Measurements from ENCODE around the gene CELF4.

DNA sequence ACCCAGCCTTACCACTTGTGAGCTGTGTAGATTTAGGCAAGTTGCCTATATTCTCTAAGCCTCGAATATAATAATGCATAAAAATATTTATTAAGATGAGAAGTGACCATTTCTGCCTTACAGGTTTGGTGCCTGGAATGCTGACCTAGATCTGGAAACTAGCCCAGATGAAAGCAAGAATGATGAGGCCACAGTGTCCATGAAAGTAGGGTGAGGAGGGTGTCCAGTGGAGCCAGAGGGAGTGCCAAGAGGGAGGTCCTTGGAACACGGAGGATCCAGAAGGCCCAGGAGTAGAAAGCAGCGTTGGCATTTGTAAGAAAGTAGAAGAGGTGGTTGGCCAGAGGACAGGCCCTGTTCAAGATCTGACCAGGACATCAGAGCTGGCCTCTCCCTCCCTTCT is 334.3 kb downstream of the CELF4 start:
- TF ChIP-seq, protein P1, sequence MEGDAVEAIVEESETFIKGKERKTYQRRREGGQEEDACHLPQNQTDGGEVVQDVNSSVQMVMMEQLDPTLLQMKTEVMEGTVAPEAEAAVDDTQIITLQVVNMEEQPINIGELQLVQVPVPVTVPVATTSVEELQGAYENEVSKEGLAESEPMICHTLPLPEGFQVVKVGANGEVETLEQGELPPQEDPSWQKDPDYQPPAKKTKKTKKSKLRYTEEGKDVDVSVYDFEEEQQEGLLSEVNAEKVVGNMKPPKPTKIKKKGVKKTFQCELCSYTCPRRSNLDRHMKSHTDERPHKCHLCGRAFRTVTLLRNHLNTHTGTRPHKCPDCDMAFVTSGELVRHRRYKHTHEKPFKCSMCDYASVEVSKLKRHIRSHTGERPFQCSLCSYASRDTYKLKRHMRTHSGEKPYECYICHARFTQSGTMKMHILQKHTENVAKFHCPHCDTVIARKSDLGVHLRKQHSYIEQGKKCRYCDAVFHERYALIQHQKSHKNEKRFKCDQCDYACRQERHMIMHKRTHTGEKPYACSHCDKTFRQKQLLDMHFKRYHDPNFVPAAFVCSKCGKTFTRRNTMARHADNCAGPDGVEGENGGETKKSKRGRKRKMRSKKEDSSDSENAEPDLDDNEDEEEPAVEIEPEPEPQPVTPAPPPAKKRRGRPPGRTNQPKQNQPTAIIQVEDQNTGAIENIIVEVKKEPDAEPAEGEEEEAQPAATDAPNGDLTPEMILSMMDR (IDR thresholded peaks at IDR 0.05; ENCODE audit: insufficient read depth, low read length): no peak
- TF ChIP-seq POLR2AphosphoS5 (IDR thresholded peaks at IDR 0.05; ENCODE audit: low read depth): no peak
